HPDE6-E6E7 (cell line): Measurements from ENCODE around the gene SH3BGRL2.
A peak's percentile ranks its signal among the peaks of the same experiment; 100 is the strongest.
"Not testable (repeated sequence)": the region's sequence is repeated elsewhere in the genome, so short reads cannot be mapped to it uniquely, and the experiment has no call there.

ENCODE experiments used
- DNase-seq: peaks from one replicate; pipeline ENCODE4 v3.0.0; 2011; ENCODE audit warnings: missing footprints; ENCODE audit errors: extremely low spot score

SH3BGRL2 gene

GRCh38 chr6:79649016-79649415 lies 17.9 kb downstream of the SH3BGRL2 start:
- DNase-seq = no peak

- no peak for DNase-seq
These were observed 19.8 kb downstream of the SH3BGRL2 start for GRCh38 chr6:79650950-79651349.

- no peak for DNase-seq
These were observed 25.0 kb downstream of the SH3BGRL2 start for GRCh38 chr6:79656134-79656533.

- no peak for DNase-seq
These were observed 26.1 kb downstream of the SH3BGRL2 start for GRCh38 chr6:79657238-79657637.

- DNase-seq = not testable (repeated sequence)
These were observed 32.5 kb downstream of the SH3BGRL2 start for GRCh38 chr6:79663655-79664054.

GRCh38 chr6:79665725-79666551 lies 34.8 kb downstream of the SH3BGRL2 start:
- DNase-seq = no peak

GRCh38 chr6:79666634-79667033 lies 35.5 kb downstream of the SH3BGRL2 start:
- DNase-seq = no peak

- DNase-seq = no peak
These were observed 37.3 kb downstream of the SH3BGRL2 start for GRCh38 chr6:79668381-79668780.

- no peak for DNase-seq
These were observed 38.6 kb downstream of the SH3BGRL2 start for GRCh38 chr6:79669766-79670165.

GRCh38 chr6:79670789-79671188 lies 39.7 kb downstream of the SH3BGRL2 start:
- DNase-seq = no peak

- peak; percentile 71 for DNase-seq
These were observed 40.6 kb downstream of the SH3BGRL2 start for GRCh38 chr6:79671600-79672266.

- peak; percentile 4 for DNase-seq
These were observed 41.5 kb downstream of the SH3BGRL2 start for GRCh38 chr6:79672631-79673111.

GRCh38 chr6:79673947-79674346 lies 42.8 kb downstream of the SH3BGRL2 start:
- no peak for DNase-seq

- no peak for DNase-seq
These were observed 45.9 kb downstream of the SH3BGRL2 start for GRCh38 chr6:79676785-79677736.

- not testable (repeated sequence) for DNase-seq
These were observed 51.6 kb downstream of the SH3BGRL2 start for GRCh38 chr6:79682682-79683081.

- DNase-seq = no peak
These were observed 53.7 kb downstream of the SH3BGRL2 start for GRCh38 chr6:79684876-79685275.

- no peak for DNase-seq
These were observed 55.7 kb downstream of the SH3BGRL2 start for GRCh38 chr6:79686707-79687309.

- DNase-seq = no peak
These were observed 56.6 kb downstream of the SH3BGRL2 start for GRCh38 chr6:79687759-79688158.

- no peak for DNase-seq
These were observed 63.0 kb downstream of the SH3BGRL2 start for GRCh38 chr6:79694156-79694555.

GRCh38 chr6:79694623-79695343 lies 63.7 kb downstream of the SH3BGRL2 start:
- no peak for DNase-seq

GRCh38 chr6:79697430-79697829 lies 66.3 kb downstream of the SH3BGRL2 start:
- no peak for DNase-seq
